ENCODE data around the gene STK24. TPM values are rescaled to one million over a fixed set of nuclear protein-coding genes. Genes with fewer than 3 reads are reported as not detected.
"Not testable (repeated sequence)": the region's sequence is repeated elsewhere in the genome, so short reads cannot be mapped to it uniquely, and the experiment has no call there.

Gene STK24
- polyA plus RNA-seq, 3 donors = 14.2 to 59.8 (median 28.9) TPM

DNA sequence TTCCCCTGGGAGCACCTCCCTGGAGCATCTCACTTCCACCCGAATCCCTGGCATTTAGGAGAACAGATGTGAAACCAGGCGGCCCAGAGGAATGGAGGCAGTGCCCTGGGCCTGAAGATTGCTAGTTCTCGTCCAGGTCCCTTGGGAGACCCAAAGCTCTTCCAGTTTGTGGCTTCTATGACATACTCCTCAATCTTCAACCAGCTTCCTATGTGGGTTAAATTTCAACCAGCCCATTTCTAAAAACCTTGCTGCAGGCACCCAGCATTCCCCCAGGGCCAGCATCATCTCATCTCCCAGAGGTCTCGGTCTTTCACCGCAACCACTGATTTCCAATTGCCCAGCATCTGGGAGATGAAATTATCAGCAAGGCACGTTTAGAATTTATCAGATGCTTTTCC is 46.0 kb upstream of the STK24 start:
- Mint-ChIP-seq H3K27me3 (ENCODE audit: low read depth in 3 of 3) (peaks cover 13 to 16% (median 15%) of the 10 kb centered on the region in 3 donors), H3K36me3 (no peaks in the 10 kb centered on the region), H3K9me3 (no peaks in the 10 kb centered on the region), H3K4me1 (no peaks in the 10 kb centered on the region), H3K27ac (no peak overlapping the region), H3K4me3 (no peak overlapping the region)
- Histone ChIP-seq H2AFZ (ENCODE audit: insufficient read depth, low read depth, low read length, poor library complexity, severe bottlenecking) (no peak overlapping the region), H3K27me3 (ENCODE audit: control insufficient read depth in 2 of 2, insufficient read depth in 2 of 2, low read length in 2 of 2) (no peaks in the 10 kb centered on the region), H3K36me3 (replicated peaks in 1 of 2; ENCODE audit: control insufficient read depth in 1 of 2, insufficient read depth in 2 of 2, low read length in 2 of 2) (no peaks in the 10 kb centered on the region), H3K4me1 (ENCODE audit: control insufficient read depth in 1 of 2, insufficient read depth in 2 of 2, low read length in 2 of 2) (no peaks in the 10 kb centered on the region), H3K27ac (ENCODE audit: low read depth in 1 of 2, low read length in 2 of 2) (no peak overlapping the region), H3K79me2 (ENCODE audit: insufficient read depth, low read length) (no peaks in the 10 kb centered on the region), H3K4me3 (replicated peaks in 1 of 3; ENCODE audit: low read depth in 2 of 3, low read length in 3 of 3) (no peak overlapping the region), H3K9me3 (replicated peaks in 1 of 2; ENCODE audit: control insufficient read depth in 1 of 2, insufficient read depth in 1 of 2, low read length in 2 of 2) (no peaks in the 10 kb centered on the region), H3K9ac (ENCODE audit: insufficient read depth, low read length, poor library complexity, severe bottlenecking) (no peak overlapping the region), H3K4me2 (replicated peaks; ENCODE audit: extremely low read depth, low read length, poor library complexity, severe bottlenecking) (no peak overlapping the region), H4K20me1 (ENCODE audit: insufficient read depth, low read length) (no peaks in the 10 kb centered on the region)
- intact Hi-C loops (cut with micrococcal nuclease) = no loop called here
- 68% methylated on average over 3 of the region's 6 CpGs for WGBS (ENCODE audit: insufficient coverage)
- DNase-seq = no peak
- TF ChIP-seq, protein P1, sequence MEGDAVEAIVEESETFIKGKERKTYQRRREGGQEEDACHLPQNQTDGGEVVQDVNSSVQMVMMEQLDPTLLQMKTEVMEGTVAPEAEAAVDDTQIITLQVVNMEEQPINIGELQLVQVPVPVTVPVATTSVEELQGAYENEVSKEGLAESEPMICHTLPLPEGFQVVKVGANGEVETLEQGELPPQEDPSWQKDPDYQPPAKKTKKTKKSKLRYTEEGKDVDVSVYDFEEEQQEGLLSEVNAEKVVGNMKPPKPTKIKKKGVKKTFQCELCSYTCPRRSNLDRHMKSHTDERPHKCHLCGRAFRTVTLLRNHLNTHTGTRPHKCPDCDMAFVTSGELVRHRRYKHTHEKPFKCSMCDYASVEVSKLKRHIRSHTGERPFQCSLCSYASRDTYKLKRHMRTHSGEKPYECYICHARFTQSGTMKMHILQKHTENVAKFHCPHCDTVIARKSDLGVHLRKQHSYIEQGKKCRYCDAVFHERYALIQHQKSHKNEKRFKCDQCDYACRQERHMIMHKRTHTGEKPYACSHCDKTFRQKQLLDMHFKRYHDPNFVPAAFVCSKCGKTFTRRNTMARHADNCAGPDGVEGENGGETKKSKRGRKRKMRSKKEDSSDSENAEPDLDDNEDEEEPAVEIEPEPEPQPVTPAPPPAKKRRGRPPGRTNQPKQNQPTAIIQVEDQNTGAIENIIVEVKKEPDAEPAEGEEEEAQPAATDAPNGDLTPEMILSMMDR (IDR thresholded peaks at IDR 0.05) = no peak

DNA sequence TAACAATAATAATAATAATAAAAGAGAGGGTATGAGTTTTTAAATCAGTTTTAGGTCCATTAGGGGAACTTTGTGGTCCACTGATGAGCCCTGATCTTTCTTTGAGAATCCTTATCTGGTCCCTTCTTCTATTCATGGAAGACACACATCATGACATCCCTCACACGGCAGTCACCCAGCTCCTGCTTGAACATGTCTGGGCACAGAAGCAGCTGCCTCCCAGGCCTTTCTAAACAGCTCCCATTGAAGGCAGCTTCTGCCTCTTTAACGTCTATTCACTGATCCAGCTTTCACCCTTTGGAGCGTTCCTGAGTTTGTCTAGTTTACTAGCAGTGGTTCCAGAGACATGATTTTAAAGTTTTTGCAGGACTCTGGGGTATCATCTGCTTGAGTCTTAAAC is 42.6 kb upstream of the STK24 start:
- no peak overlapping the region for H3K27ac ChIP-seq (ENCODE audit: low read depth in 1 of 2, low read length in 2 of 2)
- TF ChIP-seq, protein P1 (IDR thresholded peaks at IDR 0.05) = no peak
- no peak overlapping the region for H3K4me3 Mint-ChIP-seq
- no peak overlapping the region for H3K4me2 ChIP-seq (replicated peaks; ENCODE audit: extremely low read depth, low read length, poor library complexity, severe bottlenecking)
- H3K4me1 ChIP-seq (ENCODE audit: control insufficient read depth in 1 of 2, insufficient read depth in 2 of 2, low read length in 2 of 2) = no peaks in the 10 kb centered on the region
- H3K9me3 ChIP-seq (replicated peaks in 1 of 2; ENCODE audit: control insufficient read depth in 1 of 2, insufficient read depth in 1 of 2, low read length in 2 of 2) = no peaks in the 10 kb centered on the region
- no peak for DNase-seq
- no peaks in the 10 kb centered on the region for H3K36me3 ChIP-seq (replicated peaks in 1 of 2; ENCODE audit: control insufficient read depth in 1 of 2, insufficient read depth in 2 of 2, low read length in 2 of 2)
- H3K27me3 ChIP-seq (ENCODE audit: control insufficient read depth in 2 of 2, insufficient read depth in 2 of 2, low read length in 2 of 2) = no peaks in the 10 kb centered on the region
- H3K4me3 ChIP-seq (replicated peaks in 1 of 3; ENCODE audit: low read depth in 2 of 3, low read length in 3 of 3) = no peak overlapping the region
- intact Hi-C loops (cut with micrococcal nuclease) = no loop called here
- H4K20me1 ChIP-seq (ENCODE audit: insufficient read depth, low read length) = no peaks in the 10 kb centered on the region
- H3K36me3 Mint-ChIP-seq = no peaks in the 10 kb centered on the region
- H3K27me3 Mint-ChIP-seq (ENCODE audit: low read depth in 3 of 3) = peaks cover 9 to 14% (median 13%) of the 10 kb centered on the region in 3 donors
- no peak overlapping the region for H2AFZ ChIP-seq (ENCODE audit: insufficient read depth, low read depth, low read length, poor library complexity, severe bottlenecking)
- H3K9ac ChIP-seq (ENCODE audit: insufficient read depth, low read length, poor library complexity, severe bottlenecking) = no peak overlapping the region
- no peak overlapping the region for H3K27ac Mint-ChIP-seq
- H3K79me2 ChIP-seq (ENCODE audit: insufficient read depth, low read length) = no peaks in the 10 kb centered on the region
- WGBS (ENCODE audit: insufficient coverage) = 100% methylated on average over 1 of the region's 3 CpGs
- no peaks in the 10 kb centered on the region for H3K4me1 Mint-ChIP-seq
- H3K9me3 Mint-ChIP-seq = peaks cover 0 to 2% (median 0%) of the 10 kb centered on the region in 7 donors

DNA sequence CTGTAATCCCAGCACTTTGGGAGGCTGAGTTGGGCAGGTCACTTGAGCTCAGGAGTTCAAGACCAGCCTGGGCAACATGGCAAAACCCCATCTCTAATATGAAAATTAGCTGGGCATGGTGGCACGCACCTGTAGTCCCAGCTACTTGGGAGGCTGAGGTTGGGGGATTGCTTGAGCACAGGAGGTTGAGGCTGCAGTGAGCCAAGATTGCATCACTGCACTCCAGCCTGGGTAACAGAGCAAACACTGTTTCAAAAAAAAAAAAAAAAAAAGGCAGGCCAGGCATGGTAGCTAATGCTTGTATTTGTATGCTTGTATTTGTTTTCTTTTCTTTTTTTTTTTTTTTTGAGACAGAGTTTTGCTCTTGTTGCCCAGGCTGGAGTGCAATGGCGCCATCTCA is 38.7 kb upstream of the STK24 start:
- H2AFZ ChIP-seq (ENCODE audit: insufficient read depth, low read depth, low read length, poor library complexity, severe bottlenecking); H3K4me3 Mint-ChIP-seq; H3K9ac ChIP-seq (ENCODE audit: insufficient read depth, low read length, poor library complexity, severe bottlenecking); H3K9me3 Mint-ChIP-seq; H3K27ac Mint-ChIP-seq; H3K4me3 ChIP-seq (replicated peaks in 1 of 3; ENCODE audit: low read depth in 2 of 3, low read length in 3 of 3); intact Hi-C loops (cut with micrococcal nuclease); H3K79me2 ChIP-seq (ENCODE audit: insufficient read depth, low read length); H3K27me3 ChIP-seq (ENCODE audit: control insufficient read depth in 2 of 2, insufficient read depth in 2 of 2, low read length in 2 of 2); H3K9me3 ChIP-seq (replicated peaks in 1 of 2; ENCODE audit: control insufficient read depth in 1 of 2, insufficient read depth in 1 of 2, low read length in 2 of 2); H4K20me1 ChIP-seq (ENCODE audit: insufficient read depth, low read length); H3K4me1 ChIP-seq (ENCODE audit: control insufficient read depth in 1 of 2, insufficient read depth in 2 of 2, low read length in 2 of 2); H3K4me1 Mint-ChIP-seq; H3K27ac ChIP-seq (ENCODE audit: low read depth in 1 of 2, low read length in 2 of 2); H3K36me3 ChIP-seq (replicated peaks in 1 of 2; ENCODE audit: control insufficient read depth in 1 of 2, insufficient read depth in 2 of 2, low read length in 2 of 2); H3K36me3 Mint-ChIP-seq; H3K4me2 ChIP-seq (replicated peaks; ENCODE audit: extremely low read depth, low read length, poor library complexity, severe bottlenecking); DNase-seq: not testable (repeated sequence)
- WGBS (ENCODE audit: insufficient coverage) = no CpG with 5 or more reads among the region's 2 CpGs
- peaks cover 5 to 17% (median 15%) of the 10 kb centered on the region in 3 donors for H3K27me3 Mint-ChIP-seq (ENCODE audit: low read depth in 3 of 3)
